Kidney (tissue), 14 donors: ENCODE results near the gene USO1. TPM values are rescaled to one million over a fixed set of nuclear protein-coding genes. Genes with fewer than 3 reads are reported as not detected.

Experiments
- DNase-seq, 5 donors: peaks; one replicate each; pipeline ENCODE4 v3.0.0-alpha.2; 2013 to 2020
- FAIRE-seq: peaks from 2 replicates; lab custom pipeline; 2012; peaks lifted over from hg19 to GRCh38; lab: Jason Lieb, UNC
- H3K27ac ChIP-seq, 2 donors: one replicate each; pipeline ENCODE4 v1.7.0; 2013; ENCODE audit warnings: low read depth in 2 of 2, low read length in 2 of 2, inconsistent platforms in 1 of 2
- H3K27me3 ChIP-seq: one replicate; pipeline ENCODE4 v1.7.1; 2013; ENCODE audit warnings: low read length, inconsistent platforms; ENCODE audit not compliant: control insufficient read depth, insufficient read depth
- H3K36me3 ChIP-seq, 3 donors: one replicate each; pipeline versions ENCODE4 v1.7.0 to v1.7.1; 2013; ENCODE audit warnings: low read length in 3 of 3, control low read depth in 1 of 3, inconsistent platforms in 1 of 3; ENCODE audit not compliant: insufficient read depth in 3 of 3, control insufficient read depth in 2 of 3
- H3K4me1 ChIP-seq, 3 donors: one replicate each; pipeline versions ENCODE4 v1.7.0 to v1.7.1; 2013; ENCODE audit warnings: low read length in 3 of 3, inconsistent platforms in 1 of 3, low read depth in 1 of 3; ENCODE audit not compliant: control insufficient read depth in 2 of 3, insufficient read depth in 2 of 3
- H3K4me3 ChIP-seq, 3 donors: one replicate each; pipeline versions ENCODE4 v1.7.0 to v1.8.1; 2013; ENCODE audit warnings: low read length in 3 of 3, control low read depth in 1 of 3, inconsistent platforms in 1 of 3
- H3K9ac ChIP-seq, 3 donors: one replicate each; pipeline versions ENCODE4 v1.7.0 to v1.7.1; 2013; ENCODE audit warnings: low read length in 3 of 3, control low read depth in 1 of 3, inconsistent platforms in 1 of 3
- H3K9me3 ChIP-seq, 3 donors: one replicate each; pipeline versions ENCODE4 v1.7.0 to v1.7.1; 2013; ENCODE audit warnings: low read length in 3 of 3, control low read depth in 1 of 3, inconsistent platforms in 1 of 3; ENCODE audit not compliant: control insufficient read depth in 2 of 3, insufficient read depth in 1 of 3
- CTCF ChIP-seq: IDR thresholded peaks from 3 replicates; pipeline ENCODE4 v1.5.1; 2012; ENCODE audit warnings: mild to moderate bottlenecking, moderate library complexity, borderline replicate concordance; ENCODE audit not compliant: insufficient read depth; ENCODE audit errors: extremely low read depth
- intact Hi-C: fragments of 100-400 bp; cut with DNase I; formaldehyde crosslinking; loops from one replicate; pipeline ENCODE4 v1.11.1; 2022
- polyA plus RNA-seq: library from polyadenylated mRNA; stranded (reverse); fragments of 350-450 nt; fragmentation: Illumina TruSeq; extraction: RNeasy Lipid Tissue Mini Kit (QIAGEN cat#74804); gene quantifications from one replicate; pipeline ENCODE4 v1.2.3, GENCODE V29; 2014; ENCODE audit warnings: low read depth, low replicate concordance; ENCODE audit not compliant: insufficient read depth
- total RNA-seq: library from RNA; stranded (reverse); fragmentation: NEBNext Ultra II Directional; extraction: Animal tissue kit (Norgen Biotek cat#: 25700); gene quantifications from one replicate; pipeline ENCODE4 v1.2.1, GENCODE V29; 2021
- donor health status: control.
- donor health status: control.
- donor health status: control.
- donor health status: control.
- donor health status: control.
- donor health status: DM: yes; HTN: yes; CAD: no.
- donor health status: Normal renal cell carcinoma (clear cell type).

The USO1 gene
- total and polyA plus RNA-seq, 2 donors from 2014 or later: 23.2 to 49.6 TPM

GRCh38 chr4:75735525-75735924 lies 11.1 kb downstream of the USO1 start:
- Histone ChIP-seq H3K27ac (no peak overlapping the region), H3K9ac (no peak overlapping the region), H3K27me3 (no peaks in the 10 kb centered on the region), H3K36me3 (no peaks in the 10 kb centered on the region), H3K4me1 (no peaks in the 10 kb centered on the region), H3K9me3 (no peaks in the 10 kb centered on the region), H3K4me3 (no peak overlapping the region)
- DNase-seq (no peak), FAIRE-seq (no peak)
- intact Hi-C loops: no loop called here
- no peak for TF ChIP-seq CTCF

- no peak for TF ChIP-seq CTCF
- no peaks in the 10 kb centered on the region for H3K36me3 ChIP-seq
- intact Hi-C loops: no loop called here
- no peaks in the 10 kb centered on the region for H3K9me3 ChIP-seq
- H3K27ac ChIP-seq: no peak overlapping the region
- H3K9ac ChIP-seq: no peak overlapping the region
- FAIRE-seq (no peak), DNase-seq (no peak)
- no peak overlapping the region for H3K4me3 ChIP-seq
- H3K4me1 ChIP-seq: no peaks in the 10 kb centered on the region
- no peaks in the 10 kb centered on the region for H3K27me3 ChIP-seq
These were observed 12.5 kb downstream of the USO1 start for GRCh38 chr4:75736862-75737261.

- TF ChIP-seq CTCF: no peak
- DNase-seq: no peak
- H3K4me3 ChIP-seq: no peak overlapping the region
- H3K9me3 ChIP-seq: no peaks in the 10 kb centered on the region
- H3K4me1 ChIP-seq: no peaks in the 10 kb centered on the region
- intact Hi-C loops: no loop called here
- H3K27ac ChIP-seq: no peak overlapping the region
- FAIRE-seq: no peak
- H3K9ac ChIP-seq: no peak overlapping the region
- H3K36me3 ChIP-seq: no peaks in the 10 kb centered on the region
- H3K27me3 ChIP-seq: no peaks in the 10 kb centered on the region
These were observed 13.0 kb downstream of the USO1 start for GRCh38 chr4:75737398-75737797.

GRCh38 chr4:75741027-75741426 lies 16.6 kb downstream of the USO1 start:
- no peak for FAIRE-seq
- no peaks in the 10 kb centered on the region for H3K27me3 ChIP-seq
- H3K27ac ChIP-seq: no peak overlapping the region
- no peaks in the 10 kb centered on the region for H3K9me3 ChIP-seq
- H3K4me1 ChIP-seq: no peaks in the 10 kb centered on the region
- intact Hi-C loops: no loop called here
- no peaks in the 10 kb centered on the region for H3K36me3 ChIP-seq
- H3K9ac ChIP-seq: no peak overlapping the region
- no peak for TF ChIP-seq CTCF
- no peak overlapping the region for H3K4me3 ChIP-seq
- DNase-seq: no peak
